ENCODE measurements around the gene CSF3. TPM values are rescaled to one million over a fixed set of nuclear protein-coding genes. Genes with fewer than 3 reads are reported as not detected.

The CSF3 gene
- total and polyA plus RNA-seq, 2 donors (not counting 1 experiment from before 2014, with no cell fraction given): 0.09 TPM; not detected in 1

GRCh38 chr17:40056379-40057015, 41.3 kb downstream of the CSF3 start:
- Histone ChIP-seq H3K27me3 (replicated peaks in 1 of 4; ENCODE audit: control extremely low read depth in 1 of 4, control insufficient read depth in 3 of 4, insufficient read depth in 4 of 4, low read length in 3 of 4) (peaks cover 0 to 14% (median 2%) of the 10 kb centered on the region in 4 experiments), H2AFZ (ENCODE audit: insufficient read depth, low read depth, low read length, poor library complexity, severe bottlenecking) (no peak overlapping the region), H3K9ac (ENCODE audit: low read length) (no peak overlapping the region), H3K27ac (ENCODE audit: low read length in 2 of 2) (no peak overlapping the region), H4K20me1 (ENCODE audit: control insufficient read depth, insufficient read depth, low read length, poor library complexity, severe bottlenecking) (no peaks in the 10 kb centered on the region), H3K4me1 (ENCODE audit: control insufficient read depth in 2 of 2, insufficient read depth in 2 of 2, low read length in 2 of 2) (peaks cover 10 to 15% of the 10 kb centered on the region in 2 donors), H3K9me3 (ENCODE audit: control extremely low read depth in 1 of 3, control insufficient read depth in 2 of 3, insufficient read depth in 1 of 3, low read length in 2 of 3) (no peaks in the 10 kb centered on the region), H3K4me3 (ENCODE audit: control extremely low read depth in 1 of 5, extremely low read depth in 1 of 5, insufficient read depth in 1 of 5, low read depth in 2 of 5, low read length in 4 of 5) (no peak overlapping the region), H3K4me2 (replicated peaks; ENCODE audit: low read depth, low read length, poor library complexity, severe bottlenecking) (no peak overlapping the region), H3K36me3 (replicated peaks in 1 of 2; ENCODE audit: control extremely low read depth in 1 of 2, control insufficient read depth in 1 of 2, extremely low read depth in 1 of 2, insufficient read depth in 2 of 2, low read length in 1 of 2) (peaks cover 3 to 7% of the 10 kb centered on the region in 2 experiments), H3K79me2 (ENCODE audit: control insufficient read depth, insufficient read depth, low read length) (peaks cover 23% of the 10 kb centered on the region)
- TF ChIP-seq EZH2 (IDR thresholded peaks at IDR 0.05; ENCODE audit: borderline replicate concordance, insufficient read depth, low read depth, low read length, poor library complexity, severe bottlenecking) (no peak), CTCF (IDR thresholded peaks at IDR 0.05) (no peak)
- intact Hi-C loops (cut with micrococcal nuclease): loop anchor here (10.0 kb wide), 1 partner anchor 102 kb away; no protein-coding TSS in a partner anchor
- ATAC-seq (ENCODE audit: low read depth) (no peak), DNase-seq (no peak)
- WGBS (ENCODE audit: insufficient coverage): 93% methylated on average over 3 of the region's 6 CpGs
- no peak overlapping the region for H3K27ac Mint-ChIP-seq
- H3K4me3 Mint-ChIP-seq: no peak overlapping the region
- H3K27me3 Mint-ChIP-seq: peaks cover 8% of the 10 kb centered on the region
- ChIA-PET POLR2A (no interaction called here), CTCF (interaction anchor here (0.6 to 8.5 kb wide), 3 partner anchors 30 to 67 kb away, joined by 3 to 46 read pairs (median 3); no protein-coding TSS in a partner anchor)
- no peaks in the 10 kb centered on the region for H3K9me3 Mint-ChIP-seq (ENCODE audit: insufficient read depth)
- H3K4me1 Mint-ChIP-seq: peaks cover 11% of the 10 kb centered on the region

GRCh38 chr17:40058186-40058784, 43.0 kb downstream of the CSF3 start:
- Mint-ChIP-seq H3K4me1 (peaks cover 16% of the 10 kb centered on the region), H3K27ac (no peak overlapping the region), H3K9me3 (ENCODE audit: insufficient read depth) (no peaks in the 10 kb centered on the region), H3K27me3 (peaks cover 8% of the 10 kb centered on the region), H3K4me3 (no peak overlapping the region)
- TF ChIP-seq CTCF (IDR thresholded peaks at IDR 0.05) (no peak), EZH2 (IDR thresholded peaks at IDR 0.05; ENCODE audit: borderline replicate concordance, insufficient read depth, low read depth, low read length, poor library complexity, severe bottlenecking) (no peak)
- H2AFZ ChIP-seq (ENCODE audit: insufficient read depth, low read depth, low read length, poor library complexity, severe bottlenecking): no peak overlapping the region
- H3K4me2 ChIP-seq (replicated peaks; ENCODE audit: low read depth, low read length, poor library complexity, severe bottlenecking): no peak overlapping the region
- intact Hi-C loops (cut with micrococcal nuclease): loop anchor here (10.0 kb wide), 1 partner anchor 103 kb away; no protein-coding TSS in a partner anchor
- H3K4me1 ChIP-seq (ENCODE audit: control insufficient read depth in 2 of 2, insufficient read depth in 2 of 2, low read length in 2 of 2): peaks cover 16 to 20% of the 10 kb centered on the region in 2 donors
- no peaks in the 10 kb centered on the region for H4K20me1 ChIP-seq (ENCODE audit: control insufficient read depth, insufficient read depth, low read length, poor library complexity, severe bottlenecking)
- H3K27ac ChIP-seq (ENCODE audit: low read length in 2 of 2): no peak overlapping the region
- ChIA-PET POLR2A (interaction anchor here (1.1 kb wide), 1 partner anchor 94 kb away, joined by 3 read pairs; no protein-coding TSS in a partner anchor), CTCF (interaction anchor here (0.9 to 8.5 kb wide), 5 partner anchors 17 to 54 kb away, joined by 3 to 46 read pairs (median 4); no protein-coding TSS in a partner anchor)
- no peaks in the 10 kb centered on the region for H3K36me3 ChIP-seq (replicated peaks in 1 of 2; ENCODE audit: control extremely low read depth in 1 of 2, control insufficient read depth in 1 of 2, extremely low read depth in 1 of 2, insufficient read depth in 2 of 2, low read length in 1 of 2)
- no peak overlapping the region for H3K4me3 ChIP-seq (ENCODE audit: control extremely low read depth in 1 of 5, extremely low read depth in 1 of 5, insufficient read depth in 1 of 5, low read depth in 2 of 5, low read length in 4 of 5)
- DNase-seq (no peak), ATAC-seq (ENCODE audit: low read depth) (no peak)
- peaks cover 0 to 14% (median 3%) of the 10 kb centered on the region in 4 experiments for H3K27me3 ChIP-seq (replicated peaks in 1 of 4; ENCODE audit: control extremely low read depth in 1 of 4, control insufficient read depth in 3 of 4, insufficient read depth in 4 of 4, low read length in 3 of 4)
- no peak overlapping the region for H3K9ac ChIP-seq (ENCODE audit: low read length)
- 88% methylated on average over 5 of the region's 8 CpGs for WGBS (ENCODE audit: insufficient coverage)
- no peaks in the 10 kb centered on the region for H3K9me3 ChIP-seq (ENCODE audit: control extremely low read depth in 1 of 3, control insufficient read depth in 2 of 3, insufficient read depth in 1 of 3, low read length in 2 of 3)
- H3K79me2 ChIP-seq (ENCODE audit: control insufficient read depth, insufficient read depth, low read length): peaks cover 26% of the 10 kb centered on the region

Data from B cell (primary cell).